Measurements from ENCODE around the gene ACTRT2.

DNA sequence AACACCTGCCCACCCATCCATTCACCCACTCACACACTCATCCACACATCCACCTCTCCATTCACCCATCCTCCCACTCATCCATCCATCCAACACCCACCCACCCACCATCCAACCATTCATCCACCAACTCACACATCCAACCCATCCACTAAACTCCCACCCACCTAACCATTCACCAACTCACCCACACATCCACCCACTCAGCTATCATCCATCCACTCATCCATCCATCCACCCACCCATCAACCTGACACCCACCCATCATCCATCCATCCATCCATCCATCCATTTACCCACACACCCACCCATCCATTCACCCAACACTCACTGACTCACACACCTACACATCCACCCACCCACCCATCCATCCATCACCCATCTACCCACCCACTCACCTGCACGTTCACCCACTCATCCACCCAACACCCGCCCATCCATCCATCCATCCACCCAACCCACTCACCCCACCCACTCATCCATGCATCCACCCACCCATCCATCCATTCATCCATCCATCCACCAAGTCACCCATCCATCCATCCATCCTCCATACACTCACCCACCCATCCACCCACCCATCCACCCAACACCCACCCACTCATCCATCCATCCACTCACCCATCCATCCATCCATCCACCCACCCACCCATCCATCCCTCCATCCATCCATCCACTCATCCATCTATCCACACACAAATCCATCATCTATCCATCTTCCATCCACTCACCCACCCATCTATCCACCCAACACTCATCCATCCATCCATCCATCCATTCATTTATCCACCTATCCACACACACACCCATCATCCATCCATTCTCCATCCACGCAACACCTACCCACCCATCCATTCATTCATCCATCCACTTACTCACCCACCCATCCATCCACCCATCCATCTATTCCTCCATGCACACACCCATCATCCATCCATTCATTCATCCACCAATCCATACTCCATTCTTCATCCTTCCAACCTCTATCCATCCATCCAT, 30.3 kb downstream of the ACTRT2 start:
- no peak for TF ChIP-seq POLR2A (IDR thresholded peaks at IDR 0.05)
- TF ChIP-seq, protein P1, sequence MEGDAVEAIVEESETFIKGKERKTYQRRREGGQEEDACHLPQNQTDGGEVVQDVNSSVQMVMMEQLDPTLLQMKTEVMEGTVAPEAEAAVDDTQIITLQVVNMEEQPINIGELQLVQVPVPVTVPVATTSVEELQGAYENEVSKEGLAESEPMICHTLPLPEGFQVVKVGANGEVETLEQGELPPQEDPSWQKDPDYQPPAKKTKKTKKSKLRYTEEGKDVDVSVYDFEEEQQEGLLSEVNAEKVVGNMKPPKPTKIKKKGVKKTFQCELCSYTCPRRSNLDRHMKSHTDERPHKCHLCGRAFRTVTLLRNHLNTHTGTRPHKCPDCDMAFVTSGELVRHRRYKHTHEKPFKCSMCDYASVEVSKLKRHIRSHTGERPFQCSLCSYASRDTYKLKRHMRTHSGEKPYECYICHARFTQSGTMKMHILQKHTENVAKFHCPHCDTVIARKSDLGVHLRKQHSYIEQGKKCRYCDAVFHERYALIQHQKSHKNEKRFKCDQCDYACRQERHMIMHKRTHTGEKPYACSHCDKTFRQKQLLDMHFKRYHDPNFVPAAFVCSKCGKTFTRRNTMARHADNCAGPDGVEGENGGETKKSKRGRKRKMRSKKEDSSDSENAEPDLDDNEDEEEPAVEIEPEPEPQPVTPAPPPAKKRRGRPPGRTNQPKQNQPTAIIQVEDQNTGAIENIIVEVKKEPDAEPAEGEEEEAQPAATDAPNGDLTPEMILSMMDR (IDR thresholded peaks at IDR 0.05), result no peak
- no peak for TF ChIP-seq EP300 (IDR thresholded peaks at IDR 0.05)

Measured in sigmoid colon (tissue), 4 donors.